Hematopoietic multipotent progenitor cell treated with erythropoietin and hydrocortisone succinate and interleukin-3 and kit ligand, for 8 days (in vitro differentiated cells): ENCODE results near the gene ADCY5.
A peak's percentile ranks its signal among the peaks of the same experiment; 100 is the strongest.
"Not testable (repeated sequence)": the region's sequence is repeated elsewhere in the genome, so short reads cannot be mapped to it uniquely, and the experiment has no call there.

Source experiments
- DNase-seq: peaks from one replicate; pipeline ENCODE4 v3.0.0-alpha.2; 2015

ADCY5 gene

GRCh38 chr3:123282461-123282860 lies 166.4 kb downstream of the ADCY5 start:
- DNase-seq: no peak

- no peak for DNase-seq
Measured at GRCh38 chr3:123281929-123282328, 167.0 kb downstream of the ADCY5 start.

- no peak for DNase-seq
Measured at GRCh38 chr3:123281406-123281805, 167.5 kb downstream of the ADCY5 start.

GRCh38 chr3:123279121-123279520 lies 169.8 kb downstream of the ADCY5 start:
- DNase-seq: no peak

GRCh38 chr3:123278446-123278845 lies 170.4 kb downstream of the ADCY5 start:
- no peak for DNase-seq

- DNase-seq: no peak
Measured at GRCh38 chr3:123277106-123277505, 171.8 kb downstream of the ADCY5 start.

GRCh38 chr3:123276346-123277006 lies 172.4 kb downstream of the ADCY5 start:
- no peak for DNase-seq

- DNase-seq: no peak
Measured at GRCh38 chr3:123275691-123276090, 173.2 kb downstream of the ADCY5 start.

- no peak for DNase-seq
Measured at GRCh38 chr3:123272547-123272946, 176.3 kb downstream of the ADCY5 start.

GRCh38 chr3:123271466-123272159 lies 177.3 kb downstream of the ADCY5 start:
- no peak for DNase-seq

GRCh38 chr3:123270818-123271217 lies 178.1 kb downstream of the ADCY5 start:
- DNase-seq: no peak

- DNase-seq: peak; percentile 83
Measured at GRCh38 chr3:123267821-123268220, 181.1 kb downstream of the ADCY5 start.

GRCh38 chr3:123263941-123264340 lies 184.9 kb downstream of the ADCY5 start:
- DNase-seq: no peak

GRCh38 chr3:123262868-123263267 lies 186.0 kb downstream of the ADCY5 start:
- no peak for DNase-seq

- no peak for DNase-seq
Measured at GRCh38 chr3:123262226-123262625, 186.7 kb downstream of the ADCY5 start.

GRCh38 chr3:123261666-123262065 lies 187.2 kb downstream of the ADCY5 start:
- no peak for DNase-seq

- DNase-seq: peak; percentile 74
Measured at GRCh38 chr3:123258811-123259420, 190.0 kb downstream of the ADCY5 start.

- DNase-seq: no peak
Measured at GRCh38 chr3:123258359-123258758, 190.5 kb downstream of the ADCY5 start.

- no peak for DNase-seq
Measured at GRCh38 chr3:123256256-123256655, 192.6 kb downstream of the ADCY5 start.

- DNase-seq: no peak
Measured at GRCh38 chr3:123246866-123247265, 202.0 kb downstream of the ADCY5 start.

GRCh38 chr3:123244128-123244527 lies 204.8 kb downstream of the ADCY5 start:
- DNase-seq: no peak

GRCh38 chr3:123239756-123240155 lies 209.1 kb downstream of the ADCY5 start:
- peak; percentile 9 for DNase-seq

GRCh38 chr3:123239186-123239585 lies 209.7 kb downstream of the ADCY5 start:
- DNase-seq: not testable (repeated sequence)

GRCh38 chr3:123236902-123237301 lies 212.0 kb downstream of the ADCY5 start:
- DNase-seq: no peak
